K562 (cell line): ENCODE results near the gene PGAM2. TPM values are rescaled to one million over a fixed set of nuclear protein-coding genes. Genes with fewer than 3 reads are reported as not detected.
"Not testable (repeated sequence)": the region's sequence is repeated elsewhere in the genome, so short reads cannot be mapped to it uniquely, and the experiment has no call there.

Source experiments
- ATAC-seq: fragments of 200-7000 bp; cut with Tn5 transposase; 3 replicates; pipeline ENCODE4 v1.9.1; 2020; ENCODE audit warnings: moderate library complexity
- BruUV-seq: library from RNA; stranded (reverse); fragments of 400-500 nt; replicated peaks from 2 replicates; lab custom pipeline; 2021; lab: Mats Ljungman, UMichigan
- CTCF ChIA-PET: fragments of 300-600 bp; formaldehyde crosslinking; extraction: SDS; loops from one replicate; lab custom pipeline; 2021; ENCODE audit warnings: low intra/inter-chr PET ratio; lab: Yijun Ruan, JAX
- POLR2A ChIA-PET: fragments of 300-600, 350-650 bp; sonication (Branson Sonifier 250); formaldehyde crosslinking; extraction: SDS; loops from one replicate; lab custom pipeline; 2021; ENCODE audit warnings: antibody characterized with exemption, inconsistent platforms; lab: Yijun Ruan, JAX
- DNase-seq, 4 experiments: peaks; one replicate each; pipeline versions ENCODE4 v3.0.0 to v3.0.0-alpha.2; 2011 to 2018; ENCODE audit warnings: low spot score in 3 of 4, mixed read lengths in 3 of 4; ENCODE audit errors: extremely low read depth in 1 of 4
- FAIRE-seq: peaks from 2 replicates; lab custom pipeline; 2011; peaks lifted over from hg19 to GRCh38; lab: Jason Lieb, UNC
- H2AFZ ChIP-seq: 2 replicates; pipeline ENCODE4 v1.6.0; 2011; ENCODE audit warnings: low read depth, low read length, control low read depth, inconsistent platforms
- H3K27ac ChIP-seq: fragments of 200-600 bp; 3 replicates; pipeline ENCODE4 v1.8.0; 2011; ENCODE audit warnings: low read depth, mild to moderate bottlenecking, control low read depth, inconsistent platforms, low read length, moderate library complexity, mixed read lengths; ENCODE audit errors: extremely low read depth
- H3K27me3 ChIP-seq, 2 experiments: fragments of 300-600 bp in 1 of 2; 2 replicates in 1 of 2; 3 replicates in 1 of 2; pipeline versions ENCODE4 v1.6.0 to v1.8.0; 2011; ENCODE audit warnings: inconsistent platforms in 2 of 2, low read length in 2 of 2, mild to moderate bottlenecking in 1 of 2, mixed read lengths in 1 of 2, moderate library complexity in 1 of 2; ENCODE audit not compliant: control insufficient read depth in 2 of 2, insufficient read depth in 2 of 2
- H3K36me3 ChIP-seq: fragments of 300-600 bp; 3 replicates; pipeline ENCODE4 v1.8.0; 2011; ENCODE audit warnings: mild to moderate bottlenecking, low read length, inconsistent platforms; ENCODE audit not compliant: control insufficient read depth, insufficient read depth
- H3K4me1 ChIP-seq, 2 experiments: fragments of 200-600 bp in 1 of 2; replicated peaks in 1 of 2; 2 replicates in 1 of 2; 3 replicates in 1 of 2; pipeline versions ENCODE4 v1.5.1 to v1.8.0; 2011; ENCODE audit warnings: inconsistent platforms in 2 of 2, low read length in 2 of 2, mild to moderate bottlenecking in 1 of 2, mixed read lengths in 1 of 2, moderate library complexity in 1 of 2; ENCODE audit not compliant: control insufficient read depth in 2 of 2, insufficient read depth in 2 of 2
- H3K4me2 ChIP-seq: 2 replicates; pipeline ENCODE4 v1.6.1; 2011; ENCODE audit warnings: low read length, control low read depth, inconsistent platforms, mixed read lengths; ENCODE audit not compliant: insufficient read depth
- H3K4me3 ChIP-seq: fragments of 200-600 bp; sonication (generic), shearing (Covaris generic); 2 replicates; pipeline ENCODE4 v1.5.1; 2016; ENCODE audit warnings: control low read depth, inconsistent platforms
- H3K79me2 ChIP-seq: fragments of 200-600 bp; 3 replicates; pipeline ENCODE4 v1.8.0; 2011; ENCODE audit warnings: low read length, inconsistent platforms; ENCODE audit not compliant: control insufficient read depth, insufficient read depth
- H3K9ac ChIP-seq, 2 experiments: 2 replicates each; pipeline versions ENCODE4 v1.6.0 to v1.6.1; 2011; ENCODE audit warnings: low read depth in 2 of 2, low read length in 2 of 2, control low read depth in 1 of 2, inconsistent platforms in 1 of 2, mild to moderate bottlenecking in 1 of 2, mixed read lengths in 1 of 2; ENCODE audit not compliant: insufficient read depth in 1 of 2
- H3K9me1 ChIP-seq: one replicate; pipeline ENCODE4 v1.6.0; 2011; ENCODE audit warnings: inconsistent platforms, mild to moderate bottlenecking, low read length, moderate library complexity; ENCODE audit not compliant: control insufficient read depth, insufficient read depth
- H3K9me3 ChIP-seq: replicated peaks from 2 replicates; pipeline ENCODE4 v1.5.1; 2011; ENCODE audit warnings: low read depth, low read length, inconsistent platforms; ENCODE audit not compliant: control insufficient read depth, insufficient read depth
- H4K20me1 ChIP-seq: replicated peaks from 2 replicates; pipeline ENCODE4 v1.6.1; 2011; ENCODE audit warnings: low read length, inconsistent platforms, mixed read lengths; ENCODE audit not compliant: control insufficient read depth, insufficient read depth
- WGBS: fragments of 100-300 bp; shearing (Covaris generic); methylation state at CpG from one replicate; pipeline ENCODE4 v1.1.6; 2016; ENCODE audit warnings: low coverage, mixed read lengths; ENCODE audit not compliant: insufficient coverage; ENCODE audit errors: missing lambda C conversion rate; 5-methylcytosine and 5-hydroxymethylcytosine counted together
- in situ Hi-C: fragments of 300-500 bp; cut with MboI; formaldehyde crosslinking; loops from 4 replicates; pipeline ENCODE4 v1.15.0; 2018; ENCODE audit warnings: inconsistent platforms, mixed read lengths
- intact Hi-C: fragments of 100-400 bp; cut with micrococcal nuclease; formaldehyde crosslinking; loops from 2 replicates; pipeline ENCODE4 v1.14.2; 2022
- polyA plus RNA-seq, 8 experiments: library from polyadenylated mRNA; depleted of rRNA in 4 of 8; stranded (reverse) in 5 of 8; unstranded in 3 of 8; fragments of >200 nt; fragmentation: Nextera tagmentation in 2 of 8; fragmentation: Illumina TruSeq in 1 of 8; extraction: Ambion mirVana in 2 of 8; extraction: Trizol in 1 of 8; gene quantifications; 2 replicates each; pipeline versions ENCODE4 v1.2.1 to v1.2.3, GENCODE V29; 2011 to 2014; ENCODE audit warnings: inconsistent platforms in 1 of 8, missing spikeins in 1 of 8
- total RNA-seq, 7 experiments: library from RNA; depleted of rRNA in 6 of 7; stranded (reverse); fragments of >200 nt in 6 of 7; fragmentation: Illumina TruSeq in 2 of 7; extraction: Trizol in 2 of 7; gene quantifications; 2 replicates each; pipeline versions ENCODE4 v1.2.1 to v1.2.3, GENCODE V29; 2011 to 2021; ENCODE audit warnings: low replicate concordance in 1 of 7

Gene PGAM2
- total and polyA plus RNA-seq, 9 of the 15 experiments (the other 6 are each of a cell fraction or from before 2014, with no cell fraction given) = not detected

GRCh38 chr7:44038553-44038952 is 26.8 kb downstream of the PGAM2 start:
- intact Hi-C loops, H3K9me3 ChIP-seq, H3K79me2 ChIP-seq, in situ Hi-C loops, H4K20me1 ChIP-seq, H3K4me2 ChIP-seq, DNase-seq, FAIRE-seq, H3K4me3 ChIP-seq, CTCF ChIA-PET, H3K9me1 ChIP-seq, H3K27me3 ChIP-seq, H2AFZ ChIP-seq, BruUV-seq, ATAC-seq, H3K9ac ChIP-seq, H3K27ac ChIP-seq, H3K36me3 ChIP-seq: not testable (repeated sequence)
- WGBS = 17% methylated on average over 2 of the region's 12 CpGs
- H3K4me1 ChIP-seq = peaks cover 5 to 27% of the 10 kb centered on the region in 2 experiments; a peak in 4 of 5 replicates
- POLR2A ChIA-PET = interaction anchor here (0.6 kb wide), 1 partner anchor 12 kb away, joined by 3 read pairs; no protein-coding TSS in a partner anchor

- H3K79me2 ChIP-seq, H3K36me3 ChIP-seq, H3K9me3 ChIP-seq, intact Hi-C loops, H3K27ac ChIP-seq, H2AFZ ChIP-seq, H3K4me2 ChIP-seq, H3K4me3 ChIP-seq, H3K9ac ChIP-seq, CTCF ChIA-PET, H3K9me1 ChIP-seq, BruUV-seq, ATAC-seq, POLR2A ChIA-PET, H4K20me1 ChIP-seq, FAIRE-seq, DNase-seq, in situ Hi-C loops, H3K27me3 ChIP-seq: not testable (repeated sequence)
- WGBS = 3% methylated on average over 2 of the region's 2 CpGs
- peaks cover 5 to 23% of the 10 kb centered on the region in 2 experiments; a peak in 4 of 5 replicates for H3K4me1 ChIP-seq
These were observed 27.4 kb downstream of the PGAM2 start for GRCh38 chr7:44037951-44038350.
